Lower leg skin (tissue), 4 donors: ENCODE measurements around the gene ZNF92. TPM values are rescaled to one million over a fixed set of nuclear protein-coding genes. Genes with fewer than 3 reads are reported as not detected.
"Not testable (repeated sequence)": the region's sequence is repeated elsewhere in the genome, so short reads cannot be mapped to it uniquely, and the experiment has no call there.

ENCODE experiments used
- DNase-seq, 2 donors: peaks; one replicate each; pipeline ENCODE4 v3.0.0-alpha.2; 2019; ENCODE audit warnings: low spot score in 2 of 2
- H3K4me3 ChIP-seq: fragments of 200-600 bp; sonication (generic); 2 replicates; pipeline ENCODE4 v1.5.1; 2017; ENCODE audit warnings: mild to moderate bottlenecking, low read depth; ENCODE audit not compliant: poor library complexity, severe bottlenecking
- POLR2A ChIP-seq, 2 donors: fragments of 450-650 bp; IDR thresholded peaks; one replicate each; pipeline ENCODE4 v1.6.1; 2016 to 2017; ENCODE audit warnings: antibody characterized with exemption in 2 of 2, mild to moderate bottlenecking in 1 of 2, moderate library complexity in 1 of 2
- WGBS, 2 donors: methylation state at CpG; one replicate each; pipeline ENCODE4 v1.1.5; 2018; 5-methylcytosine and 5-hydroxymethylcytosine counted together
- intact Hi-C: fragments of 100-400 bp; cut with DNase I; formaldehyde crosslinking; loops from one replicate; pipeline ENCODE4 v1.15.0; 2023; ENCODE audit warnings: low total_unique reads
- total RNA-seq, 4 donors: library from RNA; depleted of rRNA; stranded (reverse); fragments of >200 nt; gene quantifications; one replicate each; pipeline ENCODE4 v1.1.0, GENCODE V29; 2016
- TF ChIP-seq, protein P1 (sequence below), 3 donors: fragments of 450-650 bp; IDR thresholded peaks; one replicate each; pipeline ENCODE4 v1.5.1; 2016; ENCODE audit warnings: antibody characterized with exemption in 3 of 3, mild to moderate bottlenecking in 3 of 3, moderate library complexity in 2 of 3

ZNF92 gene
- total RNA-seq: 10 to 100 TPM in 1 of 4 donors, 1 to 10 TPM in 3; 4.0 to 10.4 (median 5.4) TPM

DNA sequence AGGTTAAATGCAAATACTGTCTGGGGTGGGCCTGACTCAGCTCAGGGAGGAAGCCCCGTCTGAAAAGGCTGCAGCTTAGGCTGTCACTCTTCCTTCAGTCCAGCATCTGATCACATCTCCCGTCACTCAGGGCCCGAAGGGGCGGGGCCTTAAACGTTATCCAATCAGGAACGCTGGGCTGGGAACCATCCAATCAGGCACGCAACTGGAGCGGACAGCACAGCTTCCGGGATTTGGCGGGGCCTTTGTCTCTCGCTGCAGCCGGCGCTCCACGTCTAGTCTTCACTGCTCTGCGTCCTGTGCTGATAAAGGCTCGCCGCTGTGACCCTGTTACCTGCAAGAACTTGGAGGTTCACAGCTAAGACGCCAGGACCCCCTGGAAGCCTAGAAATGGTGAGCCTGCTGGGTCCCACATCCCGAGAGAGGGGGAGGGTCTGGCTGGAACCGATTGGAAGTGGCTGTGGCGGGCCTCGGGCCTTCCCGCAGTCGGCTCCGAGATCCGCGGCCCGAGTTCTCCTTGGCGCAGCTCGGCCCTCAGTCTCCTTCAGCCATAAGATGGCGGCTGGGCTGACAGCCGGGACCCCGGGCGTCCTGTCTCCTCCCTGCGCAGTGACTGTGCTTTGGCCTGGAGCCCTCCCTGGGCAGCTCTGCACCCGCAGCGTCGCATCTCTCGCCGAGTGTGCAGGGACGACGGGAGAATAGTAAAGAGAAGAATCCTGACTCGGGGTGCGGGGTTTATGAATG is at the start of gene ZNF92:
ZNF92 (plus strand) TSS at position 248 of the 744 bp plus-strand sequence; CDS start at position 391, 143 bp downstream.
- DNase-seq: peak; percentile 98 to 99
- intact Hi-C loops: no loop called here
- 0% methylated on average over 31 to 33 of the region's 44 CpGs for WGBS, 2 donors
- peak within 1 kb of the TSS; percentile 88 for H3K4me3 ChIP-seq
- TF ChIP-seq POLR2A (IDR thresholded peaks at IDR 0.05): no peak
- TF ChIP-seq, protein P1, sequence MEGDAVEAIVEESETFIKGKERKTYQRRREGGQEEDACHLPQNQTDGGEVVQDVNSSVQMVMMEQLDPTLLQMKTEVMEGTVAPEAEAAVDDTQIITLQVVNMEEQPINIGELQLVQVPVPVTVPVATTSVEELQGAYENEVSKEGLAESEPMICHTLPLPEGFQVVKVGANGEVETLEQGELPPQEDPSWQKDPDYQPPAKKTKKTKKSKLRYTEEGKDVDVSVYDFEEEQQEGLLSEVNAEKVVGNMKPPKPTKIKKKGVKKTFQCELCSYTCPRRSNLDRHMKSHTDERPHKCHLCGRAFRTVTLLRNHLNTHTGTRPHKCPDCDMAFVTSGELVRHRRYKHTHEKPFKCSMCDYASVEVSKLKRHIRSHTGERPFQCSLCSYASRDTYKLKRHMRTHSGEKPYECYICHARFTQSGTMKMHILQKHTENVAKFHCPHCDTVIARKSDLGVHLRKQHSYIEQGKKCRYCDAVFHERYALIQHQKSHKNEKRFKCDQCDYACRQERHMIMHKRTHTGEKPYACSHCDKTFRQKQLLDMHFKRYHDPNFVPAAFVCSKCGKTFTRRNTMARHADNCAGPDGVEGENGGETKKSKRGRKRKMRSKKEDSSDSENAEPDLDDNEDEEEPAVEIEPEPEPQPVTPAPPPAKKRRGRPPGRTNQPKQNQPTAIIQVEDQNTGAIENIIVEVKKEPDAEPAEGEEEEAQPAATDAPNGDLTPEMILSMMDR (IDR thresholded peaks at IDR 0.05): no peak

DNA sequence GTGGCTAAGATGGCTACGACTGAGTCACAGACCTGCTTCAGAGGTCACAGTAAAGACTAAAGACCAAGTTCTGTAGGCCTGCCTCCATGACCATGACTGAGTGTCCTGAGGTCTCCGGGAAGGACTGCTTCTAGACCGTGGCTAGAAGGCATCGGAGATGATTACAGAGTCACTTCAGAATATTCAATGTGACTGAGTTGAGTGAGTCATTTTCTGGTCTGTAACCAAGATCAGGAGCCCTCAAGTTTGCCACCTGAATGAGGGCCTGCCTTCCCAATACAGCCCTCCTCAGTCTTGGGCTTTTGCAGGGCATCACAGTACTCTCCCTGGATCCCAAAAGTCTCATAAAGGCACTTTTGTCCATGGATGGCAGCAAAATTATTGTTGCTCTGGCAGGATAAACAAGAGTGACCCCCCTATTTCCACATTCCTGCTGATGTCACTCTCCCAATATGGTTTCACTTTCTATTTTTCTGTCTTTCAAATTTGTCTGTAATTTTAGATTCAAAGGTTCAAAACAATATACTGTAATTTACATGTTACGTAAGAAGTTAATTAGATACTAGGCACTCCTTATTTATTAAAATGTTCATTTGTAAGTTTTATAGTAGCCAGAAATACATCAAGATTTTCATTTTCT is 47.7 kb upstream of the ZNF92 start:
- intact Hi-C loops: no loop called here
- TF ChIP-seq, protein P1 (IDR thresholded peaks at IDR 0.05): no peak
- TF ChIP-seq POLR2A (IDR thresholded peaks at IDR 0.05): no peak
- H3K4me3 ChIP-seq: no peak overlapping the region
- DNase-seq: no peak
- 93 to 97% methylated on average over 5 of the region's 5 CpGs for WGBS, 2 donors

DNA sequence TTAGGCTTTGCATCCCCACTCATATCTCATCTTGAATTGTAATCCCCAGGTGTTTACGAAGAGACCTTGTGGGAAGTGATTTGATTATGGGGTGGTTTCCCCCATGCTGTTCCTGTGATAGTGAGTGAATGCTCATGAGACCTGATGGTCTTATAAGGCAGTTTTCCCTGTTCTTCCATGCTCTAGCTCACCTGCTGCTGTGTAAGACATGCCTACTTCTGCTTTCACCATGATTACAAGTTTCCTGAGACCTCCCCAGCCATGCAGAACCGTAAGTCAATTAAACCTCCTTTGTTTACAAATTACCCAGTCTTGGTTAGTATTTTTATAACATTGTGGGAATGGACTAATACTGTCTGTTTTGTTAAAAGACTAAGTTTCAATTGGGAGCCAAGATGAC is 35.3 kb upstream of the ZNF92 start:
- H3K4me3 ChIP-seq: no peak overlapping the region
- WGBS, 2 donors: 81 to 85% methylated on average over 2 of the region's 2 CpGs
- no peak for DNase-seq
- TF ChIP-seq, protein P1 (IDR thresholded peaks at IDR 0.05): no peak
- intact Hi-C loops: no loop called here

DNA sequence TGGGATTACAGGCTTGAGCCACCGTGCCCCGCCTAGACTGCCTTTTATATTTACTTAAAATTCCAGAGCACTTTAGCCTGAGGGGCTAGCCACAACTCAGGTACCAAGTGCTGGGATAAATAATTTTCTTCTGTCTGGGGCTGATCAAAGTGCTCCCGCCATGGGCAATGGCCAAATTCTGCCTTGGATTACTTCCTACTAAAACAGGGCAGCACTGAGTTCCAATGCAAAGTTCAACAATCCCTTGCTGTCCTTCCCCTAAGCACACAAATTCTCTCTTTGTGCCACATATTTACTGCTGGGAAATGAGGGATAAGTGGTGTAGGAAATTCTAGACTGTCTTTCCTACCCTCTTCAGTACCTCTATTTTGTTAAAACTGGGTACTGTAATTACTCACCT is 34.4 kb upstream of the ZNF92 start:
- 73 to 80% methylated on average over 3 of the region's 3 CpGs for WGBS, 2 donors

DNA sequence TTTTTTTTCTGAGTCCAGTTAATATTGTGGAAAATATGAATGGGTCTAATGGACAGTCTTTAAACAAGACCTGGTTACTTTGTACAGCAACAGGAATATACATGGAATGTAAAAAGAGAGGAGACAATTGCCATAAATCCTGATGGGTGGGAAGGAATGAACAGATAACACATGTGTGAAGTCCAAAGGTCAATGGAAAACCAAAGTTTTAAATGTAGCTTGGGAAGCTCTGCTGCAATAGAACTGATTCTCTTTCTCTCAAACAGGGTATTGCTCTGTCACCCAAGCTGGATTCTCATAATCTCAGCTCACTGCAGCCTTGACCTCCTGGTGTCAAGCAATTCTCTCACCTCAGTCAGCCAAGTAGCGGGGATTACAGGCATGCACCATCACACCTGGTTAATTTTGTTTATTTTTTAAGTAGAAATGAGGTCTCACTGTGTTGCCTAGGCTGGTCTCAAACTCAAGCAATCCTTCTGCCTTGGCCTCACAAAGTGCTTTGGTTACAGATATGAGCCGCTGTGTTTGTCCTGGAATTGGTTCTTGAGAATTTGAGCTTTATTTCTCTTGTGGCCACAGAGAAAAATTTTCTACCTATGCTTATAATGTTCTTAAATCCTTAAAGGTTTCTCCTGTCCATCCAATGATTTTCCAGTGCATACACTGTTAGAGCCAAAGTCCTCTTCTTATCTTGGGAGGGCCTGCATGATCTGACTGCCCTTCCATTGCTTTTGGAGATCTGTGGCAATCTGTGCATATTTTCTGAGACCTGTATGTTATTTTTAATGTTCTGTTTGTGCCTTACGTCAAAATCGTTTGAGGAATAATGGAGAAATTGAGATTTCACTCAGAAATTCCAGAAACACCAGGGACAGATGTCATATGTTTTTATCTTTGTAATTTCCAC is 30.7 kb upstream of the ZNF92 start:
- intact Hi-C loops: no loop called here
- H3K4me3 ChIP-seq: no peak overlapping the region
- DNase-seq: no peak
- 84 to 97% methylated on average over 4 of the region's 4 CpGs for WGBS, 2 donors
- TF ChIP-seq, protein P1 (IDR thresholded peaks at IDR 0.05): no peak
- TF ChIP-seq POLR2A (IDR thresholded peaks at IDR 0.05): no peak

More for the DNA sequence above, 34.4 kb upstream of the ZNF92 start:
- no peak for DNase-seq
- intact Hi-C loops: no loop called here
- no peak overlapping the region for H3K4me3 ChIP-seq
- TF ChIP-seq, protein P1 (IDR thresholded peaks at IDR 0.05): no peak
- no peak for TF ChIP-seq POLR2A (IDR thresholded peaks at IDR 0.05)

DNA sequence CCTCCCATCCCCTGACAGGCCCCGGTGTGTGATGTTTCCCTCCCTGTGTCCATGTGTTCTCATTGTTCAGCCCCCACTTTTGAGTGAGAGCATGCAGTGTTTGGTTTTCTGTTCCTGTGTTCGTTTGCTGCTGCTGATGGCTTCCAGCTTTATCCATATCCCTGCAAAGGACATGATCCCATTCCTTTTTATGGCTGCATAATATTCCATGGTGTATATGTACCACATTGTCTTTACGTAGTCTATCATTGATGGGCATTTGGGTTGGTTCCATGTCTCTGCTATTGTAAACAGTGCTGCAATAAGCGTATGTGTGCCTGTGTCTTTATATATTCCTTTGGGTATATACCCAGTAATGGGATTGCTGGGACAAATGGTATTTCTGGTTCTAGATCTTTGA is 29.1 kb upstream of the ZNF92 start:
- intact Hi-C loops, DNase-seq, H3K4me3 ChIP-seq: not testable (repeated sequence)
- WGBS, 2 donors: 89 to 93% methylated on average over 4 of the region's 4 CpGs
